NB4 (cell line): ENCODE measurements around the gene FBXW10B.

ENCODE experiments used
- POLR2A ChIP-seq: IDR thresholded peaks from 2 replicates; pipeline ENCODE4 v1.6.1; 2011; ENCODE audit warnings: mild to moderate bottlenecking; ENCODE audit not compliant: insufficient read length; ENCODE audit errors: extremely low read depth
- TF ChIP-seq, protein P1 (sequence below): IDR thresholded peaks from one replicate; pipeline ENCODE4 v1.5.1; 2012; ENCODE audit warnings: low read depth, low read length

DNA sequence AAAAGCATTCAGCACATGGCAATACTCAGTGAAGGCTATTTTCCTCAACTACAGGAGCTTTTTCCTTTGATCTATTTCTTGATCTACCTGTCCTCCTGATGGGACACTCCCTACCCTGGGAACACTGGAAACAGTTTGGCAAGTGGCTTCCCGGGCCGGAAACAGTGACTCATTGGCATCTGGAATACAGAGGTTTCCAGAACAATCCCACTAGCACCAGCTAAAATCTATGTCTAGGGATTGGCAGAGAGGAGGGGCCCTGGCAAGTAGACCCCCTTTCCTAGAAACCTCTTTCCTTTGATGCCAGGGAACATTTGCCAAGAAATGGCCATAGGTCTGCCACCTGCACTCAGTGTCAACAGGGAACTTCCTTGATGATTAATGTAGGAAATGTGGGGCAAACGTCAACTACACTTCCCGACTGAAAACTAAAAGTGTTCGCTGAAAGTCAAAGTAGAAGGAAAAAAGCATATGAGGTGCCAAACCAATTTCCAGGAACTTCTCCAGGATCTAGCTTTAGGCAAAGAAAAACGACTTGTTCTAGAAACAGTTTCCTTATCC lies 30.4 kb upstream of the FBXW10B start:
- TF ChIP-seq, protein P1, sequence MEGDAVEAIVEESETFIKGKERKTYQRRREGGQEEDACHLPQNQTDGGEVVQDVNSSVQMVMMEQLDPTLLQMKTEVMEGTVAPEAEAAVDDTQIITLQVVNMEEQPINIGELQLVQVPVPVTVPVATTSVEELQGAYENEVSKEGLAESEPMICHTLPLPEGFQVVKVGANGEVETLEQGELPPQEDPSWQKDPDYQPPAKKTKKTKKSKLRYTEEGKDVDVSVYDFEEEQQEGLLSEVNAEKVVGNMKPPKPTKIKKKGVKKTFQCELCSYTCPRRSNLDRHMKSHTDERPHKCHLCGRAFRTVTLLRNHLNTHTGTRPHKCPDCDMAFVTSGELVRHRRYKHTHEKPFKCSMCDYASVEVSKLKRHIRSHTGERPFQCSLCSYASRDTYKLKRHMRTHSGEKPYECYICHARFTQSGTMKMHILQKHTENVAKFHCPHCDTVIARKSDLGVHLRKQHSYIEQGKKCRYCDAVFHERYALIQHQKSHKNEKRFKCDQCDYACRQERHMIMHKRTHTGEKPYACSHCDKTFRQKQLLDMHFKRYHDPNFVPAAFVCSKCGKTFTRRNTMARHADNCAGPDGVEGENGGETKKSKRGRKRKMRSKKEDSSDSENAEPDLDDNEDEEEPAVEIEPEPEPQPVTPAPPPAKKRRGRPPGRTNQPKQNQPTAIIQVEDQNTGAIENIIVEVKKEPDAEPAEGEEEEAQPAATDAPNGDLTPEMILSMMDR: no peak
- TF ChIP-seq POLR2A: no peak
